SK-N-SH (cell line): Measurements from ENCODE around the gene SNAP29.

Experiments
- CTCF ChIP-seq: fragments of 200-600 bp; sonication (generic); IDR thresholded peaks from 2 replicates; pipeline ENCODE4 v1.6.1; 2017; ENCODE audit warnings: antibody characterized with exemption, mild to moderate bottlenecking, moderate library complexity
- NRF1 ChIP-seq: IDR thresholded peaks from 2 replicates; pipeline ENCODE4 v1.6.1; 2012; ENCODE audit warnings: low read depth, mild to moderate bottlenecking, low read length
- POLR2AphosphoS5 ChIP-seq: IDR thresholded peaks from 2 replicates; pipeline ENCODE4 v1.6.1; 2012; ENCODE audit warnings: low read depth, low read length

- TF ChIP-seq CTCF (no peak), POLR2AphosphoS5 (no peak), NRF1 (no peak)
Measured at GRCh38 chr22:20816559-20816958, 42.2 kb upstream of the SNAP29 start.
